SU-DHL-6 (cell line): ENCODE results near the gene DKKL1.

Experiments
- H2AFZ ChIP-seq: fragments of 200-600 bp; sonication (generic); 2 replicates; pipeline ENCODE4 v1.6.1; 2014; ENCODE audit warnings: low read depth, mild to moderate bottlenecking, moderate library complexity, mixed read lengths, antibody characterized with exemption, low read length; ENCODE audit not compliant: severe bottlenecking
- H3F3A ChIP-seq: fragments of 200-600 bp; shearing (Covaris generic); 2 replicates; pipeline ENCODE4 v1.6.0; 2016; ENCODE audit warnings: antibody characterized with exemption, mild to moderate bottlenecking; ENCODE audit not compliant: insufficient read depth
- H3K27ac ChIP-seq: fragments of 200-600 bp; sonication (generic); 2 replicates; pipeline ENCODE4 v1.5.1; 2016; ENCODE audit warnings: low read depth, mild to moderate bottlenecking, low read length, moderate library complexity, mixed read lengths
- H3K27me3 ChIP-seq: fragments of 200-600 bp; sonication (generic), shearing (Covaris generic); 2 replicates; pipeline ENCODE4 v1.6.0; 2014; ENCODE audit warnings: mild to moderate bottlenecking, low read length
- H3K36me3 ChIP-seq: fragments of 200-600 bp; sonication (generic); 2 replicates; pipeline ENCODE4 v1.6.1; 2014; ENCODE audit warnings: mild to moderate bottlenecking, low read length, mixed read lengths
- H3K4me2 ChIP-seq: fragments of 300-600, 200-600 bp; shearing (Covaris generic), sonication (generic); 2 replicates; pipeline ENCODE4 v1.6.0; 2014; ENCODE audit warnings: low read length, low read depth, mild to moderate bottlenecking; ENCODE audit not compliant: poor library complexity, severe bottlenecking
- H3K4me3 ChIP-seq: fragments of 200-600 bp; sonication (generic); 2 replicates; pipeline ENCODE4 v1.5.1; 2014; ENCODE audit warnings: antibody characterized with exemption, low read length, mild to moderate bottlenecking, mixed read lengths; ENCODE audit not compliant: insufficient read depth, poor library complexity, severe bottlenecking
- H3K79me2 ChIP-seq: fragments of 200-600 bp; sonication (generic); 2 replicates; pipeline ENCODE4 v1.6.1; 2014; ENCODE audit warnings: mild to moderate bottlenecking, low read length, moderate library complexity; ENCODE audit not compliant: insufficient read depth
- H3K9ac ChIP-seq: fragments of 200-600 bp; sonication (generic); 2 replicates; pipeline ENCODE4 v1.7.0; 2014; ENCODE audit warnings: mild to moderate bottlenecking, low read length
- H3K9me2 ChIP-seq: fragments of 200-600 bp; sonication (generic); replicated peaks from 2 replicates; pipeline ENCODE4 v1.6.1; 2014; ENCODE audit warnings: low read length; ENCODE audit not compliant: insufficient read depth
- H3K9me3 ChIP-seq: fragments of 200-600 bp; sonication (generic); 2 replicates; pipeline ENCODE4 v1.6.1; 2014; ENCODE audit warnings: low read length, mixed read lengths; ENCODE audit not compliant: insufficient read depth
- H4K20me1 ChIP-seq: fragments of 200-600 bp; sonication (generic); 2 replicates; pipeline ENCODE4 v1.6.1; 2014; ENCODE audit warnings: low read depth, mild to moderate bottlenecking, antibody characterized with exemption, low read length, moderate library complexity, mixed read lengths
- EZH2phosphoT487 ChIP-seq: fragments of 200-600 bp; sonication (generic), shearing (Covaris generic); conservative IDR thresholded peaks from 2 replicates; pipeline ENCODE4 v1.6.1; 2018; ENCODE audit warnings: mild to moderate bottlenecking, antibody characterized with exemption, low read length, moderate library complexity, mixed read lengths
- TF ChIP-seq, protein P1 (sequence below): fragments of 200-600 bp; sonication (generic); IDR thresholded peaks from one replicate; pipeline ENCODE4 v1.5.1; 2017; ENCODE audit warnings: antibody characterized with exemption, mild to moderate bottlenecking, low read length, moderate library complexity; ENCODE audit not compliant: insufficient read depth, poor library complexity, severe bottlenecking

DKKL1 gene

GRCh38 chr19:49335784-49336481, 27.7 kb upstream of the DKKL1 start:
- H3K4me2 ChIP-seq, result peak overlapping the region; percentile 88

DNA sequence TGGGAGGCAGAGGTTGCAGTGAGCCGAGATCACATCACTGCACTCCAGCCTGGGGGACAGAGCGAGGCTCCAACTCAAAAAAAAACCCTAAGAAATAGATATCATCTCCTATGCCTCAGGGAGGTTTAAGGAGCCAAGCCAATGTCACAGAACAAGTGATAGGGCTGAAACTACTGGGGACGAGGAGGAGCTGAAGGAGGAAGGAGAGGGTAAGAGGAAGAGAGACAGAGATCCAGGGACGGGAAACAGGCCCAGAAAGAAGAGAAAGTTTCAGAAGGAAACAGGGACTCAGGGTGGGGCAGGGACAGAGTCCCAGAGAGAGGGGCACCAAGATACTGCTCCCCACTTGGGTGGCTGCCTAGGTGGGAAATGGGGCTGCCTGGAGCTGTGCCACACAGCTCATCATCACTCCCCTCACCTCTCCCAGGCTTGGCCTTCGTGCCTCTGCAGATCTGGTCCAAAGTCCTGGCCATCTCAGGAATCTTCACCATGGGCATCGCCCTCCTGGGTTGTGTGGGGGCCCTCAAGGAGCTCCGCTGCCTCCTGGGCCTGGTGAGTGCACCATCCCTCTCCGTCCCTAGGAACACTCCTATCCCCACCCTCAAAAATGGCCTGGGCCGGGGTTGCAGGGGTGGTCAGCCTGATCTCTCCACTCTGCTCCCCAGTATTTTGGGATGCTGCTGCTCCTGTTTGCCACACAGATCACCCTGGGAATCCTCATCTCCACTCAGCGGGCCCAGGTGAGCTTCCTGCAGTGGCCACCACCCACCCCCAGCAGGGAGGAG, 27.0 kb upstream of the DKKL1 start:
- peak overlapping the region; percentile 88 for H3K4me2 ChIP-seq
- H3F3A ChIP-seq, result peaks cover 75% of the 10 kb centered on the region
- peak overlapping the region; percentile 86 for H3K9ac ChIP-seq
- peak overlapping the region; percentile 97 for H3K27ac ChIP-seq
- H3K9me2 ChIP-seq, result no peaks in the 10 kb centered on the region
- no peak overlapping the region for H2AFZ ChIP-seq
- peaks cover 30% of the 10 kb centered on the region for H3K79me2 ChIP-seq
- no peaks in the 10 kb centered on the region for H3K27me3 ChIP-seq
- TF ChIP-seq, protein P1, sequence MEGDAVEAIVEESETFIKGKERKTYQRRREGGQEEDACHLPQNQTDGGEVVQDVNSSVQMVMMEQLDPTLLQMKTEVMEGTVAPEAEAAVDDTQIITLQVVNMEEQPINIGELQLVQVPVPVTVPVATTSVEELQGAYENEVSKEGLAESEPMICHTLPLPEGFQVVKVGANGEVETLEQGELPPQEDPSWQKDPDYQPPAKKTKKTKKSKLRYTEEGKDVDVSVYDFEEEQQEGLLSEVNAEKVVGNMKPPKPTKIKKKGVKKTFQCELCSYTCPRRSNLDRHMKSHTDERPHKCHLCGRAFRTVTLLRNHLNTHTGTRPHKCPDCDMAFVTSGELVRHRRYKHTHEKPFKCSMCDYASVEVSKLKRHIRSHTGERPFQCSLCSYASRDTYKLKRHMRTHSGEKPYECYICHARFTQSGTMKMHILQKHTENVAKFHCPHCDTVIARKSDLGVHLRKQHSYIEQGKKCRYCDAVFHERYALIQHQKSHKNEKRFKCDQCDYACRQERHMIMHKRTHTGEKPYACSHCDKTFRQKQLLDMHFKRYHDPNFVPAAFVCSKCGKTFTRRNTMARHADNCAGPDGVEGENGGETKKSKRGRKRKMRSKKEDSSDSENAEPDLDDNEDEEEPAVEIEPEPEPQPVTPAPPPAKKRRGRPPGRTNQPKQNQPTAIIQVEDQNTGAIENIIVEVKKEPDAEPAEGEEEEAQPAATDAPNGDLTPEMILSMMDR, result no peak
- TF ChIP-seq EZH2phosphoT487, result no peak
- H3K4me3 ChIP-seq, result peak overlapping the region; percentile 71
- peaks cover 15% of the 10 kb centered on the region for H3K36me3 ChIP-seq
- H4K20me1 ChIP-seq, result no peaks in the 10 kb centered on the region
- no peaks in the 10 kb centered on the region for H3K9me3 ChIP-seq

More at GRCh38 chr19:49335784-49336481, 27.7 kb upstream of the DKKL1 start:
- Histone ChIP-seq H3K9ac (peak overlapping the region; percentile 86), H3F3A (peaks cover 75% of the 10 kb centered on the region), H3K9me2 (no peaks in the 10 kb centered on the region), H3K36me3 (peaks cover 15% of the 10 kb centered on the region), H3K4me3 (peak overlapping the region; percentile 71), H3K79me2 (peaks cover 30% of the 10 kb centered on the region), H2AFZ (no peak overlapping the region), H3K9me3 (no peaks in the 10 kb centered on the region), H3K27ac (peak overlapping the region; percentile 97), H3K27me3 (no peaks in the 10 kb centered on the region), H4K20me1 (no peaks in the 10 kb centered on the region)
- no peak for TF ChIP-seq EZH2phosphoT487
- TF ChIP-seq, protein P1, result no peak

DNA sequence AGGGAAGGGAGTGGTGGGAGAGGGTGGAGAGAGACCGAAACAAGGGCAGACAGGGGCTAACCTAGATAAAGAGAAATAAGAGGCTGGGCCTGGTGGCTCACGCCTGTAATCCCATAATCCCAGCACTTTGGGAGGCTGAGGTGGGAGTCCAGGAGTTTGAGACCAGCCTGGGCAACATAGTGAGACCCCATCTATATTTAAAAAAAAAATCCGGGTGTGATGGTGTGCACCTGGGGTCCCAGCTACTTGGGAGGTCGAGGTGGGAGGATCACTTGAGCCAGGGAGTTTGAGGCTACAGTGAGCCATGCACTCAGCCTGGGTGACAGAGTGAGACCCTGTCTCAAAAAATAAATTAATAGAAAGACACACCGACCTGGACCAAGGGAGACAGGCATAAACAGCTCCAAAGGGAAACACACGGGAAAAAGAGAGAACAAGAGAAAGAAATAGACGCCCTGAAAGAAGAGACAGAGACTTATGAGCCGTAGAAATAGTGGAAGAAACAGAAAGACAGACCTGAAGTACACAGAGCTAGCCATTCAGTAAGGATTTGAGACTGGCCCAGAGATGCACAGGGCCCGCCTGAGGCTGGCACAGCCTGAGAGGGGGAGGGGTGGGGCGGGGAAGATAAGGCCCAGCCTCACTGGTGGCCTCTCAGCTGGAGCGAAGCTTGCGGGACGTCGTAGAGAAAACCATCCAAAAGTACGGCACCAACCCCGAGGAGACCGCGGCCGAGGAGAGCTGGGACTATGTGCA, 26.2 kb upstream of the DKKL1 start:
- no peaks in the 10 kb centered on the region for H4K20me1 ChIP-seq
- H3K4me3 ChIP-seq, result peak overlapping the region; percentile 71
- peaks cover 68% of the 10 kb centered on the region for H3F3A ChIP-seq
- TF ChIP-seq, protein P1, result no peak
- TF ChIP-seq EZH2phosphoT487, result no peak
- no peaks in the 10 kb centered on the region for H3K9me3 ChIP-seq
- H3K4me2 ChIP-seq, result peak overlapping the region; percentile 88
- no peaks in the 10 kb centered on the region for H3K27me3 ChIP-seq
- H2AFZ ChIP-seq, result no peak overlapping the region
- H3K9me2 ChIP-seq, result no peaks in the 10 kb centered on the region
- peak overlapping the region; percentile 86 for H3K9ac ChIP-seq
- H3K36me3 ChIP-seq, result peaks cover 15% of the 10 kb centered on the region
- H3K27ac ChIP-seq, result peak overlapping the region; percentile 97
- H3K79me2 ChIP-seq, result peaks cover 30% of the 10 kb centered on the region
